Smooth muscle cell of the umbilical artery (primary cell): ENCODE measurements around the gene DAZ3. TPM values are rescaled to one million over a fixed set of nuclear protein-coding genes. Genes with fewer than 3 reads are reported as not detected.

Experiments used
- total RNA-seq: library from RNA; depleted of rRNA; stranded (reverse); fragments of >200 nt; gene quantifications from 2 replicates; pipeline ENCODE4 v1.2.3, GENCODE V29; 2014

DAZ3 gene, protein sequence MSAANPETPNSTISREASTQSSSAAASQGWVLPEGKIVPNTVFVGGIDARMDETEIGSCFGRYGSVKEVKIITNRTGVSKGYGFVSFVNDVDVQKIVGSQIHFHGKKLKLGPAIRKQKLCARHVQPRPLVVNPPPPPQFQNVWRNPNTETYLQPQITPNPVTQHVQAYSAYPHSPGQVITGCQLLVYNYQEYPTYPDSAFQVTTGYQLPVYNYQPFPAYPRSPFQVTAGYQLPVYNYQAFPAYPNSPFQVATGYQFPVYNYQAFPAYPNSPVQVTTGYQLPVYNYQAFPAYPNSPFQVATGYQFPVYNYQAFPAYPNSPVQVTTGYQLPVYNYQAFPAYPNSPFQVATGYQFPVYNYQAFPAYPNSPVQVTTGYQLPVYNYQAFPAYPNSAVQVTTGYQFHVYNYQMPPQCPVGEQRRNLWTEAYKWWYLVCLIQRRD
- not detected in 2 replicates for total RNA-seq

DNA sequence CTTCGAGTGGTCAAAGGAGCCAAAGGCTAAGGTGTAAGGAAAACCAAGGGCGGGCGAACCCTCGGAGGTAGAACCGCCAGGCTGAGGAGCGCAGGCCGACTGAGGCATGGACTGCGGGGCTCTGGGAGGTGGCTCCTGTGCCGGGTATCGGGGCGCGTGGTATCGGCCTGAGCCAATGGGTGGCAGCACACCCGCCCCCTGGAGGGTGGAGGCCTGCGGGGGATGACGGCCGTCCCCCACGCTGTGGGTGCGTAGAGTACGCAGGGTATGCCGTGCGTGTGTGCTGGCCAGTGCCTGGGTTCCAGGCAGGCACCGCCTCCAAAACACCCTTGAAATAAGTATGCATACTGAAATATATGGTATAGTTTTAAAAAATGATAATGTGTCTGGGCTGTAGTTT lies at the start of gene DAZ3:
DAZ3 (minus strand) TSS at position 101 of the 400 bp plus-strand sequence. CDS start 208 bp downstream, outside the sequence.

DNA sequence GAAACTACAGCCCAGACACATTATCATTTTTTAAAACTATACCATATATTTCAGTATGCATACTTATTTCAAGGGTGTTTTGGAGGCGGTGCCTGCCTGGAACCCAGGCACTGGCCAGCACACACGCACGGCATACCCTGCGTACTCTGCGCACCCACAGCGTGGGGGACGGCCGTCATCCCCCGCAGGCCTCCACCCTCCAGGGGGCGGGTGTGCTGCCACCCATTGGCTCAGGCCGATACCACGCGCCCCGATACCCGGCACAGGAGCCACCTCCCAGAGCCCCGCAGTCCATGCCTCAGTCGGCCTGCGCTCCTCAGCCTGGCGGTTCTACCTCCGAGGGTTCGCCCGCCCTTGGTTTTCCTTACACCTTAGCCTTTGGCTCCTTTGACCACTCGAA lies 20.4 kb upstream of the DAZ3 start, which contains the start of gene DAZ4:
DAZ4 (plus strand) TSS at position 301 of the 400 bp plus-strand sequence. CDS start 208 bp downstream, outside the sequence.

Other genes with a start within 250 kb of the DAZ3 start
- not detected in 2 replicates for gene BPY2B, start 195.4 kb downstream of the DAZ3 start, total RNA-seq
- not detected in 2 replicates for gene DAZ4, start 20.5 kb upstream of the DAZ3 start, total RNA-seq
- not detected in 2 replicates for gene BPY2C, start 238.7 kb upstream of the DAZ3 start, total RNA-seq